HG02678 (cell line): Measurements from ENCODE around the gene CIB2.
A peak's percentile ranks its signal among the peaks of the same experiment; 100 is the strongest.

Experiments used
- ATAC-seq: cut with Tn5 transposase; IDR thresholded peaks from one replicate; pipeline ENCODE4 v1.9.1; 2021; ENCODE audit warnings: mild to moderate bottlenecking, moderate library complexity; ENCODE audit not compliant: unreplicated experiment

CIB2 gene

DNA sequence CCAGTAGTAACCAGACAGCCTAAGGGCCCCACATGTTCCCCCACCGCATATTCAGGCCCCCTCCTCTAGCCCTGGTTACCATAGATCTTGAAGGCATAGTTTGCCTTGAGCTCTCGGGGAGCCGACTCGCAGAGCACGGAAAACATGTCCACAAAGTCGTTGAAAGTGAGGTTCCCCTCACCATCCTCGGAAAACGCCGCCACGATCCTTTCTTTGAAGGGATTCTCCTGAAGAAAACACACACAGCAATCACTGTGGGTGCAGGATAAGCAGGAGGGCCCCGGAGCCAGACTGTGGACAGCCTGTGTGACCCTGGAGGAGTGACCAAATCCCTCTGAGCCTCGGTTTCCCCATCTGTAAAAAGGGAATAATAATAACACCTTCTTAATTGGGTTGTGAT lies 22.1 kb downstream of the CIB2 start:
- no peak for ATAC-seq

- no peak for ATAC-seq
These were observed 22.8 kb downstream of the CIB2 start for GRCh38 chr15:78108300-78109084.

DNA sequence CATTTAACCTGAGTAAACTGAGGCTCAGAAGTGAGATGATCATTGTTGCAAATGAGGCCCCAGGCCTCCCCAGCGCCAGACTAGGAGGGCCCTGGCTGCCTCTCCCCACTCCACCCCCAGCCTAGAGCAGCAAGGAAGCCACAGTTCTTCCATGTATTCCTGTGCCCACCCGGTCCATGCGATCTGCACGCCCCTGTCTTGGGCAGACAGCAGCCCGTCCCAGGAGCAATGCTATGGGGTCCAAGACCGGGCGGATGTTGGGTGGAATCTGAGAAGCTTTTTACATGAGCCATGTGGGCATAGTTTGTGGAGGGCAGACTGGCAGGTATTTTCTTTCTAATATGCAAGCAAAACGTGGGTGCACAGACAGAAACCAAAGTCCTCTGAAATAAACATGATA lies 23.8 kb downstream of the CIB2 start:
- ATAC-seq, result no peak

- no peak for ATAC-seq
These were observed 25.6 kb downstream of the CIB2 start for GRCh38 chr15:78105476-78106241.

- ATAC-seq, result no peak
These were observed 26.4 kb downstream of the CIB2 start for GRCh38 chr15:78104566-78105475.

GRCh38 chr15:78104119-78104479 lies 27.1 kb downstream of the CIB2 start:
- peak; percentile 11 for ATAC-seq

GRCh38 chr15:78103406-78104118 lies 27.7 kb downstream of the CIB2 start:
- ATAC-seq, result peak; percentile 81

DNA sequence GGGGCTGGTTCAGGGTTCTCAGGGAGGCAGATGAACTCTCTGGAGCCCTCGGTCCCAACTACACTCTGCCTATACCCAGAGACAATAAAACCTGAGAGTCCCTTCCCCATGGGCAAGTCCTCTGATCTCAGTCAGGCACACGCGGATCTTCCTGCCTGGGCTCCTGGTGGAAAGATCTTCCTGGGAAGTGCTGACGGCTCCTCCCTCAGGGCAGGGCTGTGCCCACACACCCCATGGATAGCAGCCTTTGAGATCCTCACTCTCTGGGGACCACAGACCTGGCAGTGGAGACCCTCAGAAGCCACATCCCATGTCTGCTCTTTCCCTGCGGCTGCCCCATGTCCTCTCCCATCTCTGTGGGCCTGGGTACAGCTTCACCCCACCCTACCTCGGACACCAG lies 28.5 kb downstream of the CIB2 start:
- ATAC-seq, result no peak

DNA sequence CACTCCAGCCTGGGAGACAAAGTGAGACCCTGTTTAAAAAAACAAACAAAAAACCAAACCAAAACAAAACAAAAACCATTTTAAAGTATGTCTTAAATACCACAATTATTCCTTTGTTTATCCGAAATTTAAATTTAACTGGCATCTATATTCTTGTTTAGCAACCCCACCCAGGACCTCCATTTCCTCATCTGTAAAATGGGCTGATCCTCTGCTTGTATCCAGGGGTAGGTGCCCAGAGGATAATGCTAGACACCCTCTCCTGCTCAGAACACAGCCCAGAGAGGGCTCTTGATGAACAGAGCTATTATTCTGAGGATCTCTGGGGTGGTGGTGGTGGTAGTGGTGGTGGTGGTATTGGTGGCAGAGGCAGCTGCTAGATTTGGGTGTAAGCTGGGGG lies 29.0 kb downstream of the CIB2 start:
- no peak for ATAC-seq

GRCh38 chr15:78101423-78102105 lies 29.7 kb downstream of the CIB2 start:
- ATAC-seq, result no peak

- no peak for ATAC-seq
These were observed 30.4 kb downstream of the CIB2 start for GRCh38 chr15:78100886-78101285.

- no peak for ATAC-seq
These were observed 33.0 kb downstream of the CIB2 start for GRCh38 chr15:78098131-78098755.

- no peak for ATAC-seq
These were observed 33.6 kb downstream of the CIB2 start for GRCh38 chr15:78097667-78098066.

GRCh38 chr15:78093242-78094020 lies 37.8 kb downstream of the CIB2 start:
- ATAC-seq, result no peak

- no peak for ATAC-seq
These were observed 38.8 kb downstream of the CIB2 start, which contains the start of gene SH2D7 for GRCh38 chr15:78092261-78093041. TSS of gene SH2D7 (plus strand) at chr15:78092561. CDS start at chr15:78092585, 24 bp downstream.

- no peak for ATAC-seq
These were observed 40.7 kb downstream of the CIB2 start for GRCh38 chr15:78090422-78091063.

DNA sequence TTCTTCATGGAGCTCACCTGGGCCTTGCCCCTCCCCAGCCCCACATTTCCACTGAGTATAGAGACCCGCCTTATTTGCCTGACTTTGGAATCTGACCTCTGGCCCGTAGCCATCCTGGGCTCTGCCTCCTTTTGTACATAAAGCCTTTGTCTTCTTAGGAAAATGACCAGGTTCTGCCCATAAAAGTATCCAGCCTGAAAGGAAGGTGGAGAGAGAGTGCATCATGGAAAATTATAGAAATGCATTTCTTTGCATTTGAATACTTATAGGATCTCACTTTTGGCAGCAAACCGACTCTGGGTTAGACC lies 42.5 kb downstream of the CIB2 start:
- ATAC-seq, result no peak
